Measurements from ENCODE around the gene TMEM237.
"Not testable (repeated sequence)": the region's sequence is repeated elsewhere in the genome, so short reads cannot be mapped to it uniquely, and the experiment has no call there.

TMEM237 gene, protein sequence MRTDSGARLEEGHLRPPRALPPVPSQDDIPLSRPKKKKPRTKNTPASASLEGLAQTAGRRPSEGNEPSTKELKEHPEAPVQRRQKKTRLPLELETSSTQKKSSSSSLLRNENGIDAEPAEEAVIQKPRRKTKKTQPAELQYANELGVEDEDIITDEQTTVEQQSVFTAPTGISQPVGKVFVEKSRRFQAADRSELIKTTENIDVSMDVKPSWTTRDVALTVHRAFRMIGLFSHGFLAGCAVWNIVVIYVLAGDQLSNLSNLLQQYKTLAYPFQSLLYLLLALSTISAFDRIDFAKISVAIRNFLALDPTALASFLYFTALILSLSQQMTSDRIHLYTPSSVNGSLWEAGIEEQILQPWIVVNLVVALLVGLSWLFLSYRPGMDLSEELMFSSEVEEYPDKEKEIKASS

DNA sequence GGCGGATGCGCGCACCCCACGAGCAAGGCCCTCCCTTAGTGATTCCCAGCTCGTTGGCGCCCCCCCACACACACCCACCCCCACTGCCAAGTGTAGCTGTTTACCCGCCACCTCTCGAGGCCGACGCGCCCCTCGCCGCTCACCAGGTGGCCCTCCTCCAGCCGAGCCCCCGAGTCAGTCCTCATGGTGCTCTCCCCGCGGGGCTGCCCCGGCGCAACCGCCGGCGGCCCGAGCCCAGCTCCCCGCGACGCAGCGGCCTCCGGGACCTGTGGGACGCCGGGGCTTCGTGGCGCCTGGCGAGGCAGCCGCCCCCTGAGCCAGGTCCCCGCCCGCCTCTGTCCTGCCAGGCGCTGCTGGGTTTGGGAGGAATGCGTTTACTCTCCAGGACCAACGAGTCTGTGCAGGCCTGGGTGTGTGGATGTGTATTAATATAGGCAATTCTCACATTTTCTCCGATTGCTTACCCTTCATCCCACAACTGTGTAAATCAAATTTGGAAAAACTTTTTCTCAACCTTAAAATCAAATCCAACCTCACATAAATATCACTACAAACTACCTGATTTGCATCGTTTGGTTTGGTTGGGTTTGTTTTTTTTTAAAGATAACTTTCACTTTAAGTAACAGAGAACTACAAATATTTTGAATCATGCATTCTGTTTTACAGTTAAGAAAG lies at the start of gene TMEM237:
Gene TMEM237, minus strand, starts transcription at position 288 of the 675 bp plus-strand sequence. Its CDS starts 103 bp downstream, at position 185.
- peak in 1 of 2 donors; percentile 57 for DNase-seq

DNA sequence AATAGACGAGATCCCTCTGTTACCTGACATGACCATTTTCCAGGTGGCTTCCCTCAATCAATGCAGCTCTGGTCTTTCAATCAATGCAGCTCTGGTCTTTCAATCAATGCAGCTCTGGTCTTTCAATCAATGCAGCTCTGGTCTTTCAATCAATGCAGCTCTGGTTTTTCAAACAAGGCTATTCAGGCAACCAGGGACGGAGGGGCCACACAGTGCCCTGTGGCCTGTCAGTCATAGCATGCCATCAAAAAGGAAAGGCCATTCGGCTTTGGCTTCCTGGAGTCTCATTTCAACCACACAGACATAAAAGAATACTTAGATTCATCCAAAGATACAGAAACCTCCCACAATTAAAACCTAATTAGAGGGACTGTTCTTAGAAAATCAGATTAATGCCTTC lies 41.9 kb upstream of the TMEM237 start:
- no peak for DNase-seq

DNA sequence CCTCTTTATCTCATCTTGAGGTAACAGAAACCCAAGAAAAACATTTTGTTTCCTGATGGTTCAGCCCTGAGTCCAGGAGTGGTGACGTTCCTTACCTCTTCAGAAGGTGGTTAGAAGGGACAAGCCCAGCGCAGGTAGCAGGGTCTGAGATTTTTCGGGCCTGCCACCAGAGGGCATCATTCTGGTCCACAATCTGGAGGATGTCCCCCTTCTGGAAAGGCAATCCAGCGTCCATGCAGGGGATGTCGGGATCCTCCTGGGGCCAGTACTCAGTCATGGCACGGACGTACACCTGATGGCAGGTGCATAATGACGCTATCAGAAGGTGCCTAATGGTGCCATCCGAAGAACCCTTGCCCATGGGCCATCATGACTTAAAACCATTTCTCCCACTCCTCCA lies 37.4 kb upstream of the TMEM237 start:
- DNase-seq: peak in 1 of 2 donors; percentile 21

DNA sequence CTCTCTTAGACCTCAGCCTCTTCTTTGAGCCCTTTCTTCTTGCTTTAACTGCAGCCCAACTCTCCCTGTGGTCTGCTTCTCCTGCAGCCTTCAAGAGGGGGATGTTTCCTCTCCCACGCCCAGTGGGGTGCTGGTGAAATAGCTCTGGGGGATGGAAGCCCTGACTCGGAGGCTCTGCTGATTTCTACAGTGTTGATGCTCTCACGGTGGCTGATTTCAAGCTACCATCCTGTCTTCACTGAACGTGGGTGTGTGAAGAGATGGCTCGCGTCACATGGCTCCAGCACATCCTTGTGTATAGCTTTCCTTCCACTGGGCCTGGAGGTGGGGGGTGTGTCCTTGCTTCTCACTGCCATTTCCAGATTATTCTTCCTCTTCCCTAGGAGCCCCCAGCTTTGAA lies 35.1 kb upstream of the TMEM237 start:
- DNase-seq: no peak

DNA sequence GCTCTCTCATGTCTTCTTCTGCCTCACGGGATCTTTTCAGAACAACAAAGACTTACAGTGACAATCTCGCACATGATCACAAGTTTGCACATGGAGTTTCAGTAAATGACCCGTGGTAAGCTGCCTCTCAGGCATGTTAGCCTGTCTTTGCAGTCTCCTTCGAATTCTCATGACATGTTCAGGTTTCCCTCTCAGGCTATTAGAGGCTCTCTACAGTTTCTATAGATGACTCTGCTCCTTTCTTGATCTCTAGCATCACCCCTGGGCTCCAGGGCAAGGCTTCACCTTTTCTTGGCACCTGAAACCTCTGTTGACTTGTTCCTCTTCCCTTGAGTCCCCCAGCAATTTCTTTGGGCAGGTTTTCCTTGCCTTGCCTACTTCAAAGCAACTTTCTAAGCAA lies 32.2 kb upstream of the TMEM237 start:
- no peak for DNase-seq

DNA sequence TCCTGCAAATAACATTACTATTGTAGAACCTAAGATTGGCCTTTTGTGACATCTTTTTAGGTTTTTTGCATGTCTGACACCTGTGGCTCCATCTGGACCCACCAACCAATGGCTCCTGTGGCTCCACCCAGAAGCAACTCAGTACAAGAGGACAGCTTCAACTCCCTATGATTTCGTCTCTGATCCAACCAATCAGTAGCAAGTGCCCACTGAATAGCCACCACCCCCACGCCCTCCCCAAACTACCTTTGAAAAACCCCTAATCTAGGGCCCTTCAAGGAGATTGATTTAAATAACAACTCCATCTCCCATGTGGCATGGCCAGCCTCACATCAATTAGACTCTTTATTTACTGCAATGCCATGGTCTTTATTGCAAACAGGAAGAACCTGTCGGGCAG lies 31.5 kb upstream of the TMEM237 start:
- no peak for DNase-seq

DNA sequence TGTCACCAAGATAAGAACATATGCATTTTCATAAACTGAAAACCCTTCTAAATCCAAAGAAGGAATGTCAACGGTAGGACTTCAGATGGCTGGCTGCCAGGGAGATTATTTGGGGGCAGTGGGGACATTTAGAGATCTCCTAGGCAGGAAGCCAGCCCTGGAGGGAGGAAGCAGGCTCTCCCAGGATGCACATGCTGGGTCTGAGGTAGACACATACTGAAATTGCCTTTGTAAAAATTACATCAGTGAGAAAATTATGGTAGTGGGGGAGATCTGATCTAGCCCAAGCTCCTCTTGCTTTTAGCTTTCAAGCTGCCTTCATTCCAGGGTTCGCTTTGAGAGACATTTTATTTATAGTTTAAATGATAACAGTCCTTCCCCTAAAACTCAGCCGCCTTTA lies 31.0 kb upstream of the TMEM237 start:
- DNase-seq: no peak

DNA sequence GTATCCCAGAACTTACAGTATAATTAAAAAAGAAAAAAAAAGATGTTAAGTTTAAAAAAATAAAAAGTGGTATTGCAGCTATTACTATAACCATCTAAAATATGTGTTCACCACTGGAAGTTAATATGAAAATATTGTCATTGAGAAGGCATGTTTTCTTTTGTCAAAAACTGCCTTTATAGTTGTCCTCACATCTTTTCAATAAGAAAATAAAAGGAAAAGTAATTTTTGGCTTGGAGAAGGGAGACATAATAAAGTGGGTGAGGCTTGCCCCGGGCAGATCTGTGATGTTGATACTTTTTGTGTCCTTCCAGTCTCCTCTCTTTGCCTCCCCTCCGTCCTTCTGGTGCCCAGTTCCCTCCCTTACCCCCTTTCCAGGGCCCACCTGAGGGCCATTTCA lies 30.2 kb upstream of the TMEM237 start:
- no peak for DNase-seq

DNA sequence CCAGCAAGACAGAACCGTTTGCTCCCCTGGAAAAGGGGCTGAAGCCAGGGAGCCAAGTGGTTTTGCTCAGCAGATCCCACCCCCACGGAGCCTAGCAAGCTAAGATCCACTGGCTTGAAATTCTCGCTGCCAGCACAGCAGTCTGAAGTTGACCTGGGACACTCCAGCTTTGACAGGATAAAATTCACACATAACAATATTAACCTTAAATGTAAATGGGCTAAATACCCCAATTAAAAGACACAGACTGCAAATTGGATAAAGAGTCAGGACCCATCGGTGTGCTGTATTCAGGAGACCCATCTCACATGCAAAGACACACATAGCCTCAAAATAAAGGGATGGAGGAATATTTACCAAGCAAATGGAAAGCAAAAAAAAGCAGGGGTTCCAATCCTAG lies 27.9 kb upstream of the TMEM237 start:
- DNase-seq: not testable (repeated sequence)

DNA sequence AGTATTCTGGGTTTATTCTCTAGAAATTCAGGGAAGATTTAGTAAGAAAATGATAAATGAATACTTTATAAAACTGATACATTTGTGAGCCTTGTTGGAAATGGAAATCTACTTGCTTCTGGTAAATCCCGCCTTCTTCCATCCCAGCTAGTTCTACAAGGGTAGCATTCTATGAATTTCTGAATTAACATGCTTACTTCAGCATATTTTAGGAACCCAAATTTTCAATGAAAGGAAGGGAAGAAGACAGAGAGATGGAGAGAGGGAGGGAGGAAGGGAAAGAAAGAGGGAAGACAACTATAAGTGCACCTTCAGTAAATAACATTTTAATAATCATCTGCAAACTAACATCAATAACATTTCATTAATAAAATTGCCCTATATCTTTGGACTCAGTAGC lies 26.6 kb upstream of the TMEM237 start:
- DNase-seq: no peak

DNA sequence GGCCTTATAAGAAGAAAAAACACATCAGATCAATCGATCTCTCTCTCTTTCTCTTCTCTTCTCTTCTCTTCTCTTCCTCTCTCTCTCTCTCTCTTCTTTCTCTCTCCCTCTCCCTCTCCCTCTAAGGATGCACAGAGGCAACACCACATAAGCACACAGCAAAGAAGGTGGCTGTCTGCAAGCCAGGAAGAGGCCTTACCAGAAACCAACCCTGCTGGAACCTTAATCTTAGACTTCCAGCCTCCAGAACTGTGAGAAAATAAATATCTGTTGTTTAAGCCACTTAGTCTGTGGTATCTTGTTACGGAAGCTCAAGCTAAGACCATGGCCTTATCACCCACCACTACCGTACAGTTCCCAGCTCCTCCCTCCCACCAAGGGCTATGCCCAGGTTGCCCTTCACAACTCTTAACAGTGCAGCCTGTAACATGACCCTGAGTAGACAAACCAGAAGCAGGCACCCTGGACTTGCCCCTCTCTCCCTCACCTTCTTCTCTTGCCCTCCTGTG lies 25.2 kb upstream of the TMEM237 start:
- no peak for DNase-seq

DNA sequence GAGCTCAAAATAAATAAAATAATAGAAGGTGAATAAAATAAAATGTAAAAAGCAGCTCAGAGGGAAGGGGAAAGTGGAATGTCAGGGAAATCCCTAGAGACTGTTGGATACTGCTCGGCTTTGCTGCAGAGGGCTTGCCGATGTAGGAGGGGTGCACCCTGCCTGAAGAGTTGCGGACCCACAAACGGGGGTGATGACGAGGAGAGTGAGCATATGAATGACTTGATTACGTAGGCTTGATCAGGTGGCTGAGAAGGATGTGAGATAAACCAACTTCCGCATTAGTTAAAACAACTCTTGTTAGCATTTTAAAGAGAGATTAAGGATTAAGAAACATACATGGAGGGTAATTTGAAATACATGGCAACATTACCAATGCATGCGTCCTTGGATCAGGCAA lies 21.0 kb upstream of the TMEM237 start:
- DNase-seq: no peak

DNA sequence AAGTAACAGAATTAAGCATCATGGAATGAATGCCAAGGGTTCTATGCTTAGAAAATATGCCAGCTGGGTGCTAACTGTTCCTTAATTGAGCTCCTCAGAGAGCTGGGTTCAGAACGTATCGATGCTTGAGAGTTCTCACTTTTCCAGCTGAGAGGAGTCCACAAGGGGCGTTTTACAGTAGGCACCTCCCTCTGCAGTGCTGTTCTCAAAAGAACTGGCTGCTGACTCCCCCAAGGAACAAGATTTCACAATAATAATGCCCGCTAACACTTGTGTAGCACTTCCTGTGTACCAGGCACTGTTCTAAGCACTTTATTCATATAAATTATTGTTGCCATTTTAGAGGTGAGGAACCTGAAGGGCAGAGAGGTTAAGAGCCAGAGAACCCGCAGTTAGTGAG lies 18.1 kb upstream of the TMEM237 start:
- DNase-seq: no peak

DNA sequence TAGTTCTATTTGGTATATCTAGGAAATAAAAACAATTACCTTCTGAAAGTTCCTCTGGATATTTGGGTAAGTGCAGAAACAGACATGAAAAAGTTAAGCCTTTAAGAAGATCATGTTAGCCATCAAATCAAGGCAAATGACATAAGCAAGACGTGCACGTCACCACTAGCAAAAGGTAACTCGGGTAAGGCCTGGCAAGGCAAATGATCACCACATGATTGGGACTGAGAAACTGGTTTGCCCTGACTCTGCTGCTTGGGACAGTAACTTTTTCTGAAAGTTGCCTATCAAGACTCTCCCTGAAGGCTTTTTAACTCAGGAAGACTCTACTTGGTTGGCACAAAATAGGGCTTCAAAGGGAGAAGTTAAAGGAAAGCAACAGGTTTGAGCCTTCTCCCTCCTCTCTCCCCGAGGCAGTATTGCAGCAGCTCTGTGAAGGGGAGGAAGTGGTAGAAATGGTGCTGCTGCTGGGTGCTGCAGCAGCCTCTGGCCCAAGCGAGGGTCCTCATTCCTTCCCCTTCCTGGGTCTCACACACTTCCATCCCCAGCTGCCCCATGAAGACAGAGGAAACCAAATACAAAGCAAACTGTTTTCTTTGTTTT lies 17.1 kb upstream of the TMEM237 start:
- DNase-seq: no peak

DNA sequence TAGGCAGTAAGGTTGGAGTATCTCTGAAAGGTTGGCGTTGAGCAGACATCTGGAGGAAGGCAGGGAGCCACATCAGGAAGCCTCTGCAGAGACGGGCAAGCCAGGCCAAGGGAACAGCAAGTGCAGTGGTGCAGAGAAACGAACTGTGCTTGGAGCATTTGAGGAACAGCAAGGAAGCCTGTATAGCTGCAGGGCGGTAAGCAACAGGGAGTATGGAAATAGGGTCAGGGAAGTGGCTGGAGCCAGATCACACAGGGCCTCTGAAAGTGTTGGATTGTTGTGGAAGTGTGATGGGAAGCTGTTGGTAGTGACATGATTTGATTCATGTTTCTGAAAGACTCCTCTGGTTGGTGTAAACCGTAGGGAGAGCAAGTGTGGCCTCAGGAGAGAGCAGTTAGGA lies 13.4 kb upstream of the TMEM237 start:
- DNase-seq: no peak

DNA sequence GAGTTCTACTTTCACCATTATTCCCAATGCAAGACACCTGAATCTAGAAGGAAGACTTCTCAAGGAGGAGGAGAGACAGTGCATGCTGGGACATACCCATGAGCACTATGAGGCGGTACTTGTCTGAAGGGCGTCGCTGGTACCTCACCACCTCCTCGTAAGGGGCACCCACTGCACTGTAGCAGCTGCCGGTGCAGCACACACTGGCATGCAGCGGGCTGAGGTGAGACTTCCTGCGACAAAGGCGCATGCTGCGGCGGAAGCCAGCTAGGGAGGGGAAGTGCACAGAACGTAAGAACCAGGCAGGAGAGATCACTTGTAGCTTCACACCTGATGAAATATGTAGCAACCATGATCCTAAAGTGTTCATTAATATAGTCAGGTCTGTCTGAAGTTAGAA lies 12.8 kb upstream of the TMEM237 start:
- no peak for DNase-seq

DNA sequence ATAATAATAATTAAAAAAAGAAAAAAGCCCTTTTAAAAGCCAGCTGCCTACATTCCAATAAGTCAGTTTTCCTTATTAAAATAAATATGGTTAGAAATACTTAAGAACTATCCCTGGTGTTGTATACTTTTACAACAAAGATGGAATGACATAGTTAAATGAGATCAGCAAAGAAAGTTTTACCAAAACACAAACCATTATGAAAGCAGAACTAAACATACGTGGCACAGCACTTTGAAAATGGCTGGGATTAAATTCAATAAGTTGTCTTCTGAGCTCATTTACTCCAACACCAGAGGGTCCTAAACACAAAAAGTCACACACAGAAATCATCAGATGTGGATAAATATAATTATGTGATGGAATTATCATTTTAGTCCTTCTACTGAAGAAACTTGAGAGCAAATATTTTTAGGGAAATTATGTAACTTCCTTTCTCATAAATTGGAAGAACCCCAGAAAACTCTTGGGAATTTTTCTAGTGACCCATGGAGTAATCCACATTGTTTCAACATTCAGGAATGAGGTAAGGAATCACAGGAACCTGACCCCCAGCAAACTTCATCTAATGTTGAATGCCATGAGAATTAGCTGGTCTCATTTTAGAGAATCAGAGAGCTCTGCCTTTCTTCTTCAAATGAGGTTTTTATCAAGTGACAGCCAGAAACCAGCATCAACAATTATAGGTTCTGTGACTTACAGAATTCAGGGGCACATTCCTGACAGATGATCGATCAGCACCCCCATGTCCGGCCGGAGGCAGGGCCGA lies 11.5 kb upstream of the TMEM237 start:
- no peak for DNase-seq

DNA sequence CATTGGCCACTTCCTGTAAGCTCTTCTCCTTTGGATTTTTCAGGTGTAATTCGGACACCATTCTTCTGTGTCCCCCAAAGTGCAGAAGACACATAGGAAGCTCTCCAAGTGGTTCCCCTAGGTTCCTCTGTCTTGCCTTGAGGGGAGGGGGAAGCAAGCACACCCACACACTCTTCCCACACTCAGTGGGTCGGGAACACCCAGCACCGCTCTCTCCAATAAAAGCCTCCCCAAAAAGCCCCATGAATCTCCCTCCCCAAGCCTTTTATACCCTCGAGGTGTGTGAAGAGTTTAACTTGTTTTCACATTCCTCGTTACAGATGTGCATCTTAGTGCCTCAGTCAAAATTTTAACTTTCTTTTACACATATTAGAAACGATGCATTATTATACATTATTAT lies 9.9 kb upstream of the TMEM237 start:
- DNase-seq: no peak

DNA sequence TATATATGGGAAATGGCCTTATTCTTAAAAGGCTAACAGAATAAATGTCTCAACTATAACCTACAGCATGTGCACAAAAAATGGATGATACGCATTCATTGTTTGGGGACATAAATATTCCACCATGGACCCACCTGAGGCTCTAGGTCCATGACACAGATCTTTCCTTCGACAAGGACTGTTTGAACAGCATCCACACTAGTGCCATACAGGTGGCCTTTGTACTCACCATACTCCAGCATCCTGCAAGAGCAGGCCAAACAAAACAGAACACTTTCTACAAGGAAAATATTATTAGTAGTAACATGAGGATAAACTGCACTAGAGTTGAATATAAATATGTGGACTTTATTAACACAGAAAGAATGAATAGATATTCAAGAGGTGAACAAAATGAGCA lies 6.1 kb upstream of the TMEM237 start:
- DNase-seq: no peak

DNA sequence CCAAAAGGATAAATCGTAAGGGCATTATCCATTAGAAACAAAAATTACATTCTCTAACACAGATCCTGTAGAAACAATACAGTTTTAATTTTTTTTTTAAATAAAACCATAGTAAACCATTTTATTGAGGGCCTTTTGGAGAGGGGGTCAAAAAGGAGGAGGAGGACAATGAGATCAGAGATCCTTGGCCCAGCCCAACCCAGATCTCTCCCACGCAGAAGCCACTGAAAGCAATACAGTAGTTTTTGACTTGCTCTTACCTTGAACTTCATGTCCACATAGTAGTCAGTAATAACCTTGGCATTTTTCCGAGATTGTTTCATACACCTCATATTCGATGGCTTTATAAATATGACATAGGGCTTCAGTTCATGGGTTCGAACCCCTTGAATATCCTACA lies 4.1 kb upstream of the TMEM237 start:
- no peak for DNase-seq

DNA sequence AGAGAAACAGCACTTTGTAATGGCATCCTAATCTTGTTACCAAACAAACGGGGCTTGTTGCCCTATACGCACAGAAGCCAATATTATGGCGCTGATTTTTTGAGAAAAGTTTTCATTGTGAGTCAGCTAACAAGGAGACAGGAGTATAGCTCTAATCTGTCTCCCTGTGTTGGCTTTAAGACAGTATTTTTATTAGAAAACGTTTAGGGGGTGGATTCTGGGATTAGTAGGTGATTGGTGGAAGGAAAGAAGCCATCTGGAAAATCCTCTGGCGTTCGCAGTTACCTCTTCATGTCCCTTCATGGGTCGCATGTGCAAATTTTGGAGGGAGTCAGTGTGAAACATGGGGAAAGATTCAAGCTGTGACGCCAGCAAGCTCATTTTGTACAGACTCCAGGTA lies 698 bp upstream of the TMEM237 start:
- no peak for DNase-seq

DNA sequence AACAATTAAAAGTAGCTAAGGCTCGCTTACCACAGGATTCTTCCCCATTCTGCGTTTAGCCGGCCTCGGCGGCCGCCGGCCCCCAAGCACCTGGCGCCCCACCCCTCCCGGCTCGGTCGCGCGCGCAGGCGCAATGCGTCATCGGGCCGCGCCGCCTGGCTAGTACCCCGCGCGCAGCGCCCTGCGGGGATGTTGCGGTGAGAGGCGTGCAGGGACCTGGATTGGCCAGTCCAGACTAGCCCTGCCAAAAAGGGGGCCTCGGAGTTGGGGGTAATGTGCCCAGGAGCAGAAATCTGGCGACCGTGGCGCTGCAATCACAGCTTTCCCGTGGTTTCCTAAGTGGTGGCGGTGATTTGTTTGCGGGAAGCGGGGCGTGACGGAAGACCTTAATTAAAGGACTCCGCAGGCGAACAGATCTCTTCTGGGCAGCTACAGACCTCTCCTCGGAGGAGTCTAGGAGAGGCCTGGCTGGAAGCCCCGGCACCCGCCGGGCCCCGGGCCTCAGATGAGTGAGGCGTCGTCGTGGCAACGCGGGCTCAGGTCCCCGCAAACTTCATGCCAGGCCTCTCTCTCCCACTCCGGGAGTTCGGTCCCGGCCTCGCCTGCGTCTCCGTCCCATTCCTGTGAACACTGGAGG lies 606 bp downstream of the TMEM237 start:
- DNase-seq: peak; percentile 84 to 88
